Fibroblast of pulmonary artery (primary cell): ENCODE data around the gene SLC6A6.

Experiments
- DNase-seq: peaks from one replicate; pipeline ENCODE4 v3.0.0-alpha.2; 2010; ENCODE audit warnings: low read depth
- H3K4me3 ChIP-seq: replicated peaks from 2 replicates; pipeline ENCODE4 v1.5.1; 2011; ENCODE audit warnings: low read depth, mild to moderate bottlenecking, control low read depth, low read length, moderate library complexity
- TF ChIP-seq, protein P1 (sequence below): IDR thresholded peaks from 2 replicates; pipeline ENCODE4 v1.5.1; 2011; ENCODE audit warnings: mild to moderate bottlenecking, control low read depth, low read length, inconsistent platforms; ENCODE audit errors: missing control alignments

Gene SLC6A6

DNA sequence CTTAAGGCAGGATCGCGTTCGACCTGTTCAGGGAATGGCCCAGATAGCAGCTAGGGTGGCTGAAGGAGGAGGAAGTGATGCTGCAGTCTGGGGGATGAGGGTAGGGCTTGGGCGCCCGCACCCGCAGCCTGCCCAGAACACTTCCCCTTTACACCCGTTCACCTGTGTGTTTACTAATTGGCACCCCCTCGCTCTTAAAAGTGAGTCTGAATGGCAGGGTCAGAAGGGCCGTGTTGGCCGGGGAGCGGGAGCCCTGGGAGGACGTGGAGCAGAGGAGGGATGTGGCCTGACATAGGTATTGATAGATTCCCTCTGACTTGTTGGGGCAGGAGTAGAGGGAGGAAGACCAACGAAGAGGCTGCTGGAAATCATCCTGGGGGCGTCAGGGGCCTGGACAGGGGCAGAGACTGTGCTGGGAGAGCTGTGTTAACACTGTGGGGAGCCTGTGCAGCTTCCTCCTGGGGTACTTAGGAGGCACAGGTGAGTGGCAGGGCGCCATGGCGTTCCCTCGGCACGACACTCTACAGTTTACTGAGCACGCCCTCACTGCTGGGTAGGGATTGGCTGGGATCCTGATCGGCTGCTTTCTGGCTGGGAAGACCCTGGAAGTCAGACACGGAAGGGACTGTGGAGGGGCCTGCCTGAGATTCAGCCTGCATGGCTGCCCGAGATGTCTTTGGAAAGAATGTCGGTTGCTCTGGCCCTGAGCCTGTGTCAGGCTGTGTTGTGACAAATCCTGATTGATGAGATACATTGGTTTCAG, 51.7 kb downstream of the SLC6A6 start:
- TF ChIP-seq, protein P1, sequence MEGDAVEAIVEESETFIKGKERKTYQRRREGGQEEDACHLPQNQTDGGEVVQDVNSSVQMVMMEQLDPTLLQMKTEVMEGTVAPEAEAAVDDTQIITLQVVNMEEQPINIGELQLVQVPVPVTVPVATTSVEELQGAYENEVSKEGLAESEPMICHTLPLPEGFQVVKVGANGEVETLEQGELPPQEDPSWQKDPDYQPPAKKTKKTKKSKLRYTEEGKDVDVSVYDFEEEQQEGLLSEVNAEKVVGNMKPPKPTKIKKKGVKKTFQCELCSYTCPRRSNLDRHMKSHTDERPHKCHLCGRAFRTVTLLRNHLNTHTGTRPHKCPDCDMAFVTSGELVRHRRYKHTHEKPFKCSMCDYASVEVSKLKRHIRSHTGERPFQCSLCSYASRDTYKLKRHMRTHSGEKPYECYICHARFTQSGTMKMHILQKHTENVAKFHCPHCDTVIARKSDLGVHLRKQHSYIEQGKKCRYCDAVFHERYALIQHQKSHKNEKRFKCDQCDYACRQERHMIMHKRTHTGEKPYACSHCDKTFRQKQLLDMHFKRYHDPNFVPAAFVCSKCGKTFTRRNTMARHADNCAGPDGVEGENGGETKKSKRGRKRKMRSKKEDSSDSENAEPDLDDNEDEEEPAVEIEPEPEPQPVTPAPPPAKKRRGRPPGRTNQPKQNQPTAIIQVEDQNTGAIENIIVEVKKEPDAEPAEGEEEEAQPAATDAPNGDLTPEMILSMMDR = no peak
- no peak for DNase-seq
- H3K4me3 ChIP-seq = no peak overlapping the region

DNA sequence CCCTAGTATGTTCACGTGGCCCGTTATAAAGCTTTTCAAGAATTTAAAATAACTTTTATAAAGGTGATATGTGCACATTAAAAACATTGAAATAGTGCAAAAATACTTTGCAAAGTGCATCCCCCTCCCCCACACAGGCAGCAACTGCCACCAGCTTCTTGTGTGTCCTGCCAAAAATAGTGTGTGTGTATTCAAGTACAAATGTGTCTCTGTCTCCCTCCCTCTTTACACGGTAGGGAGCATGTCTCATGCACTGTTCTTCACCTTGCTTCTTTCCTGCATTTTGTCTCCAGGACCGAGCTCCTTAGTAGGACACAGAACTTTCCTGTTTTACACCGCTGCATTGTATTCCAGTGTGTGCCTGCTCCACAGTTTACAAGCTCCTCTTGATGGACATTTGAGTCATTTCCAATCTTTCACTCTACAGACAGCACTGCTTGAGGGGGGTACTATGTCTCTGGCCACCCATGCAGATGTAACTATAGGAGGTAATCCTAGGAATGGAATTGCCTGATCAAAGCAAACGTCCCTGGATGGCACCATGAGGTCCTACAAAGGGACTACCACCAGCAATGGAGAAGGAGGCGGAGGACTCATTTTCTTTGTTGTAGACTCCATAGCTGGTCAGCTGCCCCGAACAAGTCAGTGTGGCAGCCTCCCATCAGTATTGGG, 52.4 kb downstream of the SLC6A6 start:
- H3K4me3 ChIP-seq = no peak overlapping the region
- no peak for DNase-seq
- TF ChIP-seq, protein P1 = no peak

DNA sequence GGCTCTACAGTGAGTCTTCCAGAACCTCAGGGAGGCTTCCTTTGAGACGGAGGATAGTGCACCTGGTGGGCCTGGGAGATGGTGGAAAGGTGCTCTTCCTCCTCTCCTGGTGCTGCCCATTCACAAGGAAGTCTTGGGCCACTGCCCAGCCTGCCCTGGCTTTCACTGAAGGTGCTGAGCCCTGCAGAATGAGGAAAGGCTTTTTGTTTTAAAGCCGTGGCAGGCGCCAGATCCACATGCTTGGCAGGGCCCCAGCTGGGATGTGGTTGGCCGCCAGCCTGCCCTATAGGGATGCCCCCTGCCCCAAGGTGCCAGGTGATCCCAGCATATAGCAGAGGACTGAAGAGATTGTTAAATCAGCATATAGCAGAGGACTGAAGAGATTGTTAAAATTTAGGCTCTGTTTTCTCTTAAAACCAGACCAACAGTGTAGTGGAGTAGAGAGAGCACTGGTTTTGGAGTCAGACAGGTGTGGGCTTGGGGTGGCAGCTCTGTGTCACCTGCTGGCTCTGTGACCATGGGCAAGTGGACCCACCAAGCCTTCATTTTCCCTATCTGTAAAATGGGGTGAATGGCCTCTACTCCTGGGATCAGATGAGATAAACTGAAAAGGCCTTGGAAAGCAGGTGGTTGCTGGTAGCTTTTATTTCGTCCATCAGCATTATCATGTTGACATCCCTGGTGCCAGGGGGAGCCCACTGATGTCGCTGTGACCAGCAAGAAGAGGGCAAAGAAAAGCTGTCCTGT, 53.3 kb downstream of the SLC6A6 start:
- no peak overlapping the region for H3K4me3 ChIP-seq
- TF ChIP-seq, protein P1 = no peak
- DNase-seq = no peak

DNA sequence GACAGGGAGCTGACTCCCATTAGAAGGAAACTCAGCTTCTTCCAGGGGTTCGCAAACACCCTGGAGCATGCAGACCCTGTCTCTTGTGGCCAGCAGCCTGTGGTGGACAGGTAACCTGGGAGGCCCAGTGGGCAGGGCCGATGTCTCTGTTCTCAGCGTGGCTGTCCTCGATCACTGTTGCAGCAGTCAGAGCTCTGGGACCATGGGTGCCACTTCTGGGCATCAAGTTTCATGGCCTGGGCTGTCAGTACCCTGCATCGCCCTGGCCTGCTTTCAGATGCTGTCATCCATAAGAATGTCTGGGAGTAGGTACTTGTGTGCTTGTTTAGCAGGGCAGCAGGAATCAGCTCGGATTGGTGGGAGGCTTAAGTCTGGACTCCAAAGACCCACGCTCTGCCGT, 54.4 kb downstream of the SLC6A6 start:
- TF ChIP-seq, protein P1 = no peak
- H3K4me3 ChIP-seq = no peak overlapping the region
- DNase-seq = no peak

DNA sequence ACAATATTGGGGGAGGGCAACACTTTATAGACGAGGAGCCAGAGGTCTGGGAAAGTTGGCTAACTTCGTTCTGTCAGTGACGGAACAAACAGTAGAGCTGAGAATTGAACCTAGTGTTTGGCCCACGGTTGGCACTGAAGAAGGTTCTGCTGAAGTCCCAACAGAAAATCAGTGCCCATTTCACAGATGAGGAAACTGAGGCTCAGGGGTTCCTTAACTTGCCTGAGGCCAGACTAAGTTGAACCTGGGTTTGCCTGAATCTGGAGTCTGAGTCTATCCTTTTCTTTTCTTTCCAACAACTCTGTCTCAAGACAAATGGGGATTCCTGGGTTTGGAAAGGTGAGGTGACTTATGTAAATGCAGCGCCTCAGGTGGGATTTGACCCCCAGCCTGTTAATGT, 55.1 kb downstream of the SLC6A6 start:
- TF ChIP-seq, protein P1 = no peak
- no peak for DNase-seq
- no peak overlapping the region for H3K4me3 ChIP-seq

DNA sequence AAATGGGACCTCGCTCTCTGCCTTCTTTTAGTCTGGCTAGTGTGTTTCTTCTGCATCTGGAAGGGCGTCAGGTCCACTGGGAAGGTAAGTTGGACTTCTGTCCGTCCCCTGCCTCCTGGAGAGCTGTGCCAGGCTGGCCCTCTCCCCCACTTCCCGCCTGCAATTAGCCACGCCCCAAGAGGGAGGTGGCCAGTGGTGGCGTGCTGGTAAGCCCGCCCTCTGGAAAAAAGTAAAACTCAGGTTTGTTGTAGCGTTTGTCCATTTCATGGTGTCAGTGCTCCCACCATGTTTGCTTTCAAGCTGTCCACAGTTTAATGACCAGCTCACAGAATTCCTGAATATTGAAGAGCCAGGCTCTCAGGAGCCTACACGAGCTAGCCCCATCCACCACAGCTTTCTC, 55.6 kb downstream of the SLC6A6 start:
- TF ChIP-seq, protein P1 = no peak
- no peak overlapping the region for H3K4me3 ChIP-seq
- no peak for DNase-seq
